ENCODE data around the gene VPS13C. TPM values are rescaled to one million over a fixed set of nuclear protein-coding genes. Genes with fewer than 3 reads are reported as not detected.

VPS13C gene
- total and polyA plus RNA-seq, 12 donors: 18.9 to 114 (median 55.2) TPM

GRCh38 chr15:61830536-61831330, 229.5 kb downstream of the VPS13C start:
- WGBS, 4 donors: 74 to 86% (median 80%) methylated on average over 10 to 12 of the region's 12 CpGs
- no peak for TF ChIP-seq CTCF (IDR thresholded peaks at IDR 0.05)
- TF ChIP-seq POLR2A (IDR thresholded peaks at IDR 0.05): no peak
- intact Hi-C loops (cut with DNase I): loop anchor here in 1 of 2 donors (10.0 kb wide), 1 partner anchor 1336 kb away; no protein-coding TSS in a partner anchor
- no peak for DNase-seq
- H3K9me3 ChIP-seq (replicated peaks in 1 of 3): no peaks in the 10 kb centered on the region
- no peak overlapping the region for H3K4me3 ChIP-seq
- H3K27me3 ChIP-seq: no peaks in the 10 kb centered on the region
- no peak overlapping the region for H3K27ac ChIP-seq
- no peaks in the 10 kb centered on the region for H3K36me3 ChIP-seq (replicated peaks in 1 of 2)
- H3K4me1 ChIP-seq (replicated peaks in 1 of 2): no peaks in the 10 kb centered on the region

GRCh38 chr15:61829514-61829889, 230.7 kb downstream of the VPS13C start:
- Histone ChIP-seq H3K27ac (no peak overlapping the region), H3K9me3 (replicated peaks in 1 of 3) (no peaks in the 10 kb centered on the region), H3K36me3 (replicated peaks in 1 of 2) (no peaks in the 10 kb centered on the region), H3K4me1 (replicated peaks in 1 of 2) (no peaks in the 10 kb centered on the region), H3K4me3 (no peak overlapping the region), H3K27me3 (no peaks in the 10 kb centered on the region)
- intact Hi-C loops (cut with DNase I): no loop called here
- no peak for TF ChIP-seq POLR2A (IDR thresholded peaks at IDR 0.05)
- no peak for TF ChIP-seq CTCF (IDR thresholded peaks at IDR 0.05)
- 82 to 94% (median 89%) methylated on average over 5 to 7 of the region's 7 CpGs for WGBS, 4 donors
- no peak for DNase-seq

GRCh38 chr15:61828860-61829513, 231.3 kb downstream of the VPS13C start:
- 81 to 91% (median 87%) methylated on average over 6 of the region's 6 CpGs for WGBS, 4 donors
- H3K4me1 ChIP-seq (replicated peaks in 1 of 2): no peaks in the 10 kb centered on the region
- no peak overlapping the region for H3K4me3 ChIP-seq
- no peak for DNase-seq
- no peak overlapping the region for H3K27ac ChIP-seq
- no peaks in the 10 kb centered on the region for H3K9me3 ChIP-seq (replicated peaks in 1 of 3)
- no peak for TF ChIP-seq CTCF (IDR thresholded peaks at IDR 0.05)
- no peak for TF ChIP-seq POLR2A (IDR thresholded peaks at IDR 0.05)
- H3K27me3 ChIP-seq: no peaks in the 10 kb centered on the region
- intact Hi-C loops (cut with DNase I): no loop called here
- no peaks in the 10 kb centered on the region for H3K36me3 ChIP-seq (replicated peaks in 1 of 2)

- intact Hi-C loops (cut with DNase I): no loop called here
- H3K4me3 ChIP-seq: no peak overlapping the region
- no peaks in the 10 kb centered on the region for H3K36me3 ChIP-seq (replicated peaks in 1 of 2)
- DNase-seq: no peak
- no peak overlapping the region for H3K27ac ChIP-seq
- no peaks in the 10 kb centered on the region for H3K9me3 ChIP-seq (replicated peaks in 1 of 3)
- no peaks in the 10 kb centered on the region for H3K27me3 ChIP-seq
- 78 to 84% (median 80%) methylated on average over 11 to 13 of the region's 13 CpGs for WGBS, 4 donors
- no peaks in the 10 kb centered on the region for H3K4me1 ChIP-seq (replicated peaks in 1 of 2)
- TF ChIP-seq POLR2A (IDR thresholded peaks at IDR 0.05) (no peak), CTCF (IDR thresholded peaks at IDR 0.05) (no peak)
Measured at GRCh38 chr15:61828008-61828407, 232.2 kb downstream of the VPS13C start.
